ENCODE measurements around the gene CDADC1.
A peak's percentile ranks its signal among the peaks of the same experiment; 100 is the strongest.

The CDADC1 gene

GRCh38 chr13:49247643-49248621 lies at the start of gene CDADC1:
CDADC1 (plus strand) TSS chr13:49247925; CDS start chr13:49248038, 113 bp downstream.
- DNase-seq (ENCODE audit: low read depth): peak; percentile 81

GRCh38 chr13:49206641-49207040 lies 41.1 kb upstream of the CDADC1 start:
- DNase-seq (ENCODE audit: low read depth): no peak

DNA sequence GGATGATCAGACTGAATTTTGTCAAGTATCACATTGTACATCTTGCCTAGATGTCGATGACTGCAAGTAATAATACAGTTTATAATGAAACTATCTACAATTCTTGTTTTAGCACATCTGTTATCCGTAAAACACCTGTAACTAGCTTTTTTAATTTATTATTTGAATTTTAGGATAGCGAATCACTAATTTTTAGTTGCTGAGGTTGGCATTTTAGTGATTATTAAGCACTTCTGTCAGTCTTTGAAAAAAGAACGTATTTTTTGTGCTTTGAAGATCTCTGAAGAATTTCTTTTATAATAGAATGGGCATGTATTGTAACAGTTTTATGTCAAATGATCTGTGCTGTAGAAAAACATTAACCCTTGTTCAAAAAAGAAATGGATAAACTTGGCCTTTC lies 39.1 kb upstream of the CDADC1 start:
- DNase-seq (ENCODE audit: low read depth): no peak

DNA sequence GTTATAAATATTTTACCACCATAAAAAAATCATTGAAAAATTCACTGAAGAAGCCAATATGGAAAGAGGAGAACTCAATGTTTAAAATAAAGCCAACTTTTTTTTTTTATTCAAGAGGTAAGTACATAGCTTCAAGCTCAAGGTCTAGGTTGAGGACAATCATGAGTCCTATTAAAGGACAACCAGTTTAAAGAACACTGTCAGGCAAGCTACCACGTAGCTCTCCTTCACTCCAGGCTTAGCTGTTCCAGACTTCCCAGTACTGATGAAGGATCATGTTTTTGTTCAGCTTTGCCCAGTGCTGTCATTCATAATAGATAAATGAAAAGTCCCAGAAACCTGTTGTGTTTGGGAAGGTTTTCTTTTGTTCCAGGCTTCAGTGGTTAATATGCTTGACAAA lies 37.6 kb upstream of the CDADC1 start:
- no peak for DNase-seq (ENCODE audit: low read depth)

GRCh38 chr13:49210669-49211068 lies 37.1 kb upstream of the CDADC1 start:
- DNase-seq (ENCODE audit: low read depth): no peak

DNA sequence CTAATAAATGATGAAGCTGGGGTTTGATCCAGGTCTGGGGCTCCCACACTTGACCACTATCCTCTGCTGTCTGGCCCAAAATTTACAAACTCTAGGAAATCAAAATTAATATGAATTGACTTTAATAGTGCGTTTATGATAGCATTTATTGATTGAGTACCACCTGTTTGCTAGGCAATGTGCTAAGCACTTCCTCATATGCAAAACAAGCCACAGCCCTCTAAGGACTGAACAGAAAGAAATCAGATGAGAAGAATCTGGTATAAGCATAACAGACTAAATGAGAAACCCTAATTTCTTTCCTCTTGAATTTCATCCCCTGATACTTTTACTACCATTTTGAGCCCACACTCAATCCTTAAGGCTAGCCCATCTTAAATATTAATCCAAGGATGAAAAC lies 34.2 kb upstream of the CDADC1 start:
- DNase-seq (ENCODE audit: low read depth): no peak

GRCh38 chr13:49213997-49214916 lies 33.5 kb upstream of the CDADC1 start:
- DNase-seq (ENCODE audit: low read depth): no peak

- no peak for DNase-seq (ENCODE audit: low read depth)
Measured at GRCh38 chr13:49214917-49215376, 32.8 kb upstream of the CDADC1 start.

DNA sequence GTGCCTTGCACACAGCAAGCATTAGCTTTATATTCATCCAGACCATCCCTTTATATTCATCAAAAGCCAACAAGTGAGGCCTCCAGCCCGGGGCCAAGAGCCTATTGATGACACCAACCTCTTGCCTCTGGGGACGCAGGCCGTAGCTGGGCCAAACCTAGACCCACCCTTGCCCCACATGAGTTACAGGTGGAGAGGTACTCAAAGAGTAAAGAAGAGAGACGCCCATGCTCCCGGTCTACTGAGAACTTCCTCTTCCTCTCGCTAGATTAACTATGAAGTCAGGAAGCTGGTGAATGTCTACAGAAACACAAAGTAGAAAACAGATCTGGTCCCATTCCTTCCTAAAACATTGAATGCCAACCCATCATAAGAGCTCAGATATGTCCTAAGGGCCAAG lies 31.4 kb upstream of the CDADC1 start:
- no peak for DNase-seq (ENCODE audit: low read depth)

GRCh38 chr13:49217962-49218492 lies 29.7 kb upstream of the CDADC1 start:
- no peak for DNase-seq (ENCODE audit: low read depth)

DNA sequence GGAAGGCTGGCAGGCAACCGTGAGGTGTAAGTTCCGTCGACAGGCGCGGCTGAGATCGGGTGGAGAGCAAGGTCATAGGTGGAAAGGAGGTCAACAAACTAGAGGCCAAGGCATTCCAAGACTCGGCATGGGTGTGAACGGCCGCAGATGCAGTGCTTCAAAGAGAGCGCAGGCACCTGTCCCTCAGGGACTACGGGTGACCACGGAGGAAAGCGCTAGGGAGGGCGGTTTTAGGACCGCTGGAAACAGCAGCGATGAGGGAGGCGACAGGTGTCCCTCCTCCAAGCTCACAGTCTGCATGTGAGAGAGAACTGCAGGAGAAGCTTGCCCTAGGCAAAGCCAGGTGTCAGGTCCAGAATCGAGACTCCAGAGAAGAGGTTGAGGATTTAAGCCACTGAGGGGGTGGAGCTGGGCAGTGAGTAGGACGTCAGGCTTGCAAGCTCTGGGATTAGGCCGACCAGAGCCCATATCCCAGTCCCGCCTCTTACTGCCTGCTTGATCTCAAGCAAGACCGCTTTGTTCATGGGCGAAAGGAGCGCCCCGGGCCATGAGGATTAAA lies 29.2 kb upstream of the CDADC1 start:
- no peak for DNase-seq (ENCODE audit: low read depth)

- DNase-seq (ENCODE audit: low read depth): no peak
Measured at GRCh38 chr13:49219647-49220035, 28.1 kb upstream of the CDADC1 start.

DNA sequence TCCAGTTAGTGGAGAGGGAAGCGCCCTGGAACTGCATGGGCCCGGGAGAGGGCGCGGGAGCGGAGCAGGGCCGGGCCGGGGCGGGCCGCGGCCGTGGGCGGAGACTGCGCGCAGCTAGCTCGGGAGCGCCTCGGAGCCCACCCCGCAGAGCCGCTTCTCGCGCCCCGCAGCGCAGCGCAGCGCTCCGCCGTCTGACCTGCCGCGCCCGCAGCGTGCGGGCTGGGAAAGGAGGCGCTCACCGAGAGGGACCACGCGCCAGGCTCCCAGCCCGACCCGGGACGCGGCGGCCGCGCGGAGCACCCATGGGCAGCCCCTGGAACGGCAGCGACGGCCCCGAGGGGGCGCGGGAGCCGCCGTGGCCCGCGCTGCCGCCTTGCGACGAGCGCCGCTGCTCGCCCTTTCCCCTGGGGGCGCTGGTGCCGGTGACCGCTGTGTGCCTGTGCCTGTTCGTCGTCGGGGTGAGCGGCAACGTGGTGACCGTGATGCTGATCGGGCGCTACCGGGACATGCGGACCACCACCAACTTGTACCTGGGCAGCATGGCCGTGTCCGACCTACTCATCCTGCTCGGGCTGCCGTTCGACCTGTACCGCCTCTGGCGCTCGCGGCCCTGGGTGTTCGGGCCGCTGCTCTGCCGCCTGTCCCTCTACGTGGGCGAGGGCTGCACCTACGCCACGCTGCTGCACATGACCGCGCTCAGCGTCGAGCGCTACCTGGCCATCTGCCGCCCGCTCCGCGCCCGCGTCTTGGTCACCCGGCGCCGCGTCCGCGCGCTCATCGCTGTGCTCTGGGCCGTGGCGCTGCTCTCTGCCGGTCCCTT lies 27.5 kb upstream of the CDADC1 start, which contains the start of gene MLNR:
Gene MLNR, plus strand, starts transcription at position 303 of the 820 bp plus-strand sequence. Its CDS starts 0 bp downstream, at position 303.
- no peak for DNase-seq (ENCODE audit: low read depth)

DNA sequence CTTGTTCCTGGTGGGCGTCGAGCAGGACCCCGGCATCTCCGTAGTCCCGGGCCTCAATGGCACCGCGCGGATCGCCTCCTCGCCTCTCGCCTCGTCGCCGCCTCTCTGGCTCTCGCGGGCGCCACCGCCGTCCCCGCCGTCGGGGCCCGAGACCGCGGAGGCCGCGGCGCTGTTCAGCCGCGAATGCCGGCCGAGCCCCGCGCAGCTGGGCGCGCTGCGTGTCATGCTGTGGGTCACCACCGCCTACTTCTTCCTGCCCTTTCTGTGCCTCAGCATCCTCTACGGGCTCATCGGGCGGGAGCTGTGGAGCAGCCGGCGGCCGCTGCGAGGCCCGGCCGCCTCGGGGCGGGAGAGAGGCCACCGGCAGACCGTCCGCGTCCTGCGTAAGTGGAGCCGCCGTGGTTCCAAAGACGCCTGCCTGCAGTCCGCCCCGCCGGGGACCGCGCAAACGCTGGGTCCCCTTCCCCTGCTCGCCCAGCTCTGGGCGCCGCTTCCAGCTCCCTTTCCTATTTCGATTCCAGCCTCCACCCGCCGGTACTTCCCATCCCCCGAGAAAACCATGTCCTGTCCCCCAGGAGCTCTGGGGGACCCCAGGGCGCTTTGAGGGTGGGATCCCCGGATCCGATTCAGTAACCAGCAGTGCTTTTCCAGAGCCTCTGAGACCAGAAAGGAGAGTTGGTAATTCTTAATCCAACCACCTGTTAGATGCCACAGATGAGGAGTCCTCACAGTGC lies 26.7 kb upstream of the CDADC1 start:
- no peak for DNase-seq (ENCODE audit: low read depth)

DNA sequence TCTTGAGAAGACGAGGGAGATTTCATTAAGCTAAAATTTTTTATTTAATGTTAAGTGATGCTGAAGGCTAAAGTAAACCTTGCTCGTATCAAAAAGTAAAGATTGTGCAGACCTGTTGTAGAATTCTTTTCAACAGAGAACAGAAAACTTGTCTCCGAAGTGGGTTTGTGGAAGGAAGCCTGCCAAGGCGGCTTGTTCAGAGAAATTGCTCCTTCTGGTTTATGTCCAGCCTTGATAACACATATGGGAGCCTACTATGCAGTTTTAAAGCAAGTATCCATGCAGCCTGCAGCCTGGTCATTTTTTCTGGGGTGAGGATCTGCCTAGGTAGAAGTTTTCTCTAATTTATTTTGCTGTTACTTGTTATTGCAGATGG lies 26.1 kb upstream of the CDADC1 start:
- DNase-seq (ENCODE audit: low read depth): no peak

- DNase-seq (ENCODE audit: low read depth): no peak
Measured at GRCh38 chr13:49225223-49226042, 22.3 kb upstream of the CDADC1 start.

DNA sequence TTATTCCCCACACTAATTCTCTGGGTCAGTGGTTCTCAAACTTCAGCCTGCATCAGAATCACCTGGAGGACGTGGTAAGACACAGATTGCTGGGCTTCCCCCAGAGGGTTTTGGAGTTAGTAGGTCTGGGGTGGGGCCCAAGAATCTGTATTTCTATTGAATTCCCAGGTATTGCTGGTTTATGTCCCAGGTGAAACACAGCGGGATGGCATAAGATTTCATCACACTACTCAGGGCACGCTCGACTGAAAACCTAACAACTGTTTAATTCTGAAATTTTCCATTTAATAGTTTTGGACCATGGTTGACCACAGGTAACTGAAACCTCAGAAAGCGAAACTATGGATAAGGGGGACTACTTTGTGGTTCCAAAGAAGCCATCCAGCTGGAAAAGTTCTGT lies 21.1 kb upstream of the CDADC1 start:
- no peak for DNase-seq (ENCODE audit: low read depth)

GRCh38 chr13:49234741-49235140 lies 13.0 kb upstream of the CDADC1 start:
- DNase-seq (ENCODE audit: low read depth): no peak

GRCh38 chr13:49235856-49236431 lies 11.8 kb upstream of the CDADC1 start:
- DNase-seq (ENCODE audit: low read depth): no peak
